ENCODE results near the gene RAB40C. TPM values are rescaled to one million over a fixed set of nuclear protein-coding genes. Genes with fewer than 3 reads are reported as not detected.

RAB40C gene
- total and polyA plus RNA-seq, 9 of the 15 experiments (the other 6 are each of a cell fraction or from before 2014, with no cell fraction given), result 0.17 to 23.4 (median 8.7) TPM

DNA sequence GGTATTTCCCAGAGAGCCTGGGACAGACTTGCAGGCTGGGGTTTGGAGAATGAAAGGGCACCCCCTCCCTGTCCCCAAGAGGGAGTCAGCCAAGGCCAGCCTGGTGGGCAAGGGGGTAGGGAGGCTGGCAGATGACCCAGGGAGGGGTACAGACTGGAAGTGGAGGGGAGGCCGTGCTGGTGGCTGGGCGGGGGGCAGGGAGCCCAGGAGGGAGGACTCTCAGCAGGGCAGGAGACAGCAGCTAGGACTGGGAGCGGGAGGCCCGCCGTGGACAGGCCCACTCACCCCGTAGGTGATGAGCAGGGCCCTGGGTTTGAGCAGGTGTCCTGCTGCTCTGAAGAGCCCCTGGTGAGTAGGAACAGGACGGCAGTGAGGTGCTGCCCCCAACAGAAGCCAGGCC is 45.1 kb downstream of the RAB40C start (continued):
- TF ChIP-seq RNF219 (CRISPR knock-in tag; IDR thresholded peaks at IDR 0.05), result no peak

DNA sequence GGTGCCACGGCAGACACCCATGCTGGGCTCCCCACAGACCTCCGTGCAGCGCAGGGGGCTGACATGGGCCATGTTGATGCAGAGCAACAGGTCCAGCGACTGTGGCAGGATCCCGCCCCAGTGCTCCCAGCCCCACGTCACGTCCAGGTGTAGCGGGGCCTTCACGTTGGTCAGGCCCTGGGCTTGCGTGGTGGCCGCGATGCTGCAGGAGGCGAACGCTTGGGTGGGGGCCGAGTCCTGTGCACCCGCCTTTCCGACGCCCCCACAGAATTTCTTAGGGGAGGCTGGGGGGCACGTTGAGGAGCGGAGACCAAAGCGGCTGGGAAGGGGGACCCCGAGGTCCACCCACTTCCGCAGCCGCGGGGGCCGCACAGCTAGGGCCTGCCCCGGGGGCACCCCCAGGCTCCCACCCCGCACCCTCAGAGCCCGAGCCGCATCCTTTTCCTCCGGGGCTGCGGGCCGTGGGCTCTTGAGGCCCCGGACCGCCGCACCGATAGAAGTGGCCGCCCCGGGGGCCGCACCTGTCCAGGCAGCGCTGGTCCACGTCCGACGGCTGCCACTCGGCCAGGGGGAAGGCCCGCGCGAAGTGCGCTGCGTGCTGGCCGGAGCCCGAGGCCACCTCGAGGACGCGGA is 45.8 kb downstream of the RAB40C start:
- CTCF ChIA-PET (ENCODE audit: low intra/inter-chr PET ratio), result interaction anchor here (1.8 kb wide), 1 partner anchor 32 kb away, joined by 7 read pairs; the partner anchor contains the start of gene RHOT2
- peaks cover 21 to 83% of the 10 kb centered on the region in 2 experiments for H3K4me1 ChIP-seq (replicated peaks in 1 of 2; ENCODE audit: control insufficient read depth in 2 of 2, insufficient read depth in 2 of 2, low read length in 2 of 2)
- in situ Hi-C loops (cut with MboI), result no loop called here
- H2AFZ ChIP-seq (ENCODE audit: low read depth, low read length), result peak overlapping the region; percentile 97
- peak overlapping the region; percentile 92 for H3K4me2 ChIP-seq (ENCODE audit: insufficient read depth, low read length)
- peak overlapping the region; percentile 87 for H3K4me3 ChIP-seq
- H4K20me1 ChIP-seq (replicated peaks; ENCODE audit: control insufficient read depth, insufficient read depth, low read length), result no peaks in the 10 kb centered on the region
- BruUV-seq (replicated peaks), result no TSS peak
- FAIRE-seq (no peak), DNase-seq (ENCODE audit: extremely low read depth in 1 of 4, low spot score in 3 of 4) (peak in 2 of 4 experiments; percentile 41 to 42), ATAC-seq (peak; percentile 2; the same call in 2 of the 3 replicates)
- H3K79me2 ChIP-seq (ENCODE audit: control insufficient read depth, insufficient read depth, low read length), result peaks cover 22% of the 10 kb centered on the region
- peaks cover 25% of the 10 kb centered on the region; the same call in 1 of the 3 replicates for H3K36me3 ChIP-seq (ENCODE audit: control insufficient read depth, insufficient read depth, low read length)
- H3K27me3 ChIP-seq (ENCODE audit: control insufficient read depth in 2 of 2, insufficient read depth in 2 of 2, low read length in 2 of 2), result no peaks in the 10 kb centered on the region
- H3K9me1 ChIP-seq (ENCODE audit: control insufficient read depth, insufficient read depth, low read length), result no peaks in the 10 kb centered on the region
- WGBS (ENCODE audit: insufficient coverage, low coverage, missing lambda C conversion rate), result 1% methylated on average over 42 of the region's 55 CpGs
- H3K27ac ChIP-seq (ENCODE audit: extremely low read depth, low read depth, low read length), result peak overlapping the region; percentile 93
- intact Hi-C loops (cut with micrococcal nuclease), result loop anchor here (2.0 to 5.0 kb wide), 2 partner anchors 13 to 42 kb away; partner anchors contain the start of gene RHBDL1
- H3K9me3 ChIP-seq (replicated peaks; ENCODE audit: control insufficient read depth, insufficient read depth, low read depth, low read length), result no peaks in the 10 kb centered on the region
- POLR2A ChIA-PET, result interaction anchor here (0.6 to 2.2 kb wide), 13 partner anchors 11 to 1043 kb away, joined by 3 to 8 read pairs (median 4); partner anchors contain the start of genes NHLRC4 and RHOT2
- H3K9ac ChIP-seq (ENCODE audit: insufficient read depth in 1 of 2, low read depth in 2 of 2, low read length in 2 of 2), result peak overlapping the region; percentile 87 to 99
- TF ChIP-seq ZNF12 (CRISPR knock-in tag; IDR thresholded peaks at IDR 0.05) (peak; percentile 88; the same call in 1 of the 2 replicates), SAFB (IDR thresholded peaks at IDR 0.05; ENCODE audit: borderline replicate concordance, low read depth, low read length) (peak; percentile 13; the same call in 1 of the 2 replicates), ERF (CRISPR knock-in tag; IDR thresholded peaks at IDR 0.05) (0 out of 2 replicates have a peak, but pooled peaks have one; percentile 55), UBTF (IDR thresholded peaks at IDR 0.05; ENCODE audit: borderline replicate concordance in 1 of 2, low read depth in 2 of 2, low read length in 2 of 2) (peak; percentile 60 to 81; a peak in 1 of 4 replicates), PHF8 (IDR thresholded peaks at IDR 0.05; ENCODE audit: borderline replicate concordance, low read length) (peak; percentile 88; the same call in 1 of the 2 replicates), ZNF589 (CRISPR knock-in tag; IDR thresholded peaks at IDR 0.05; ENCODE audit: low read depth) (no peak), MED1 (CRISPR knock-in tag; IDR thresholded peaks at IDR 0.05; ENCODE audit: borderline replicate concordance) (no peak)
- TF ChIP-seq, protein P1, sequence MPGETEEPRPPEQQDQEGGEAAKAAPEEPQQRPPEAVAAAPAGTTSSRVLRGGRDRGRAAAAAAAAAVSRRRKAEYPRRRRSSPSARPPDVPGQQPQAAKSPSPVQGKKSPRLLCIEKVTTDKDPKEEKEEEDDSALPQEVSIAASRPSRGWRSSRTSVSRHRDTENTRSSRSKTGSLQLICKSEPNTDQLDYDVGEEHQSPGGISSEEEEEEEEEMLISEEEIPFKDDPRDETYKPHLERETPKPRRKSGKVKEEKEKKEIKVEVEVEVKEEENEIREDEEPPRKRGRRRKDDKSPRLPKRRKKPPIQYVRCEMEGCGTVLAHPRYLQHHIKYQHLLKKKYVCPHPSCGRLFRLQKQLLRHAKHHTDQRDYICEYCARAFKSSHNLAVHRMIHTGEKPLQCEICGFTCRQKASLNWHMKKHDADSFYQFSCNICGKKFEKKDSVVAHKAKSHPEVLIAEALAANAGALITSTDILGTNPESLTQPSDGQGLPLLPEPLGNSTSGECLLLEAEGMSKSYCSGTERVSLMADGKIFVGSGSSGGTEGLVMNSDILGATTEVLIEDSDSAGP (CRISPR knock-in tag; IDR thresholded peaks at IDR 0.05), result no peak
